OCI-LY1 (cell line): ENCODE data around the gene TNIP1.

Source experiments
- H2AFZ ChIP-seq: fragments of 200-600 bp; sonication (generic), shearing (Covaris generic); 2 replicates; pipeline ENCODE4 v1.6.0; 2014; ENCODE audit warnings: antibody characterized with exemption, mild to moderate bottlenecking, low read length
- H3F3A ChIP-seq: fragments of 200-600 bp; sonication (generic), shearing (Covaris generic); 2 replicates; pipeline ENCODE4 v1.6.0; 2014; ENCODE audit warnings: mild to moderate bottlenecking, antibody characterized with exemption, low read length, moderate library complexity; ENCODE audit not compliant: insufficient read depth
- H3K27ac ChIP-seq: fragments of 200-600 bp; sonication (generic); 2 replicates; pipeline ENCODE4 v1.5.1; 2014; ENCODE audit warnings: low read length, mixed run types, mild to moderate bottlenecking, low read depth; ENCODE audit not compliant: poor library complexity, severe bottlenecking
- H3K27me3 ChIP-seq: fragments of 200-600 bp; sonication (generic); 2 replicates; pipeline ENCODE4 v1.6.0; 2014; ENCODE audit warnings: antibody characterized with exemption, mild to moderate bottlenecking, low read length, moderate library complexity; ENCODE audit not compliant: insufficient read depth
- H3K36me3 ChIP-seq: fragments of 200-600 bp; sonication (generic); 2 replicates; pipeline ENCODE4 v1.6.1; 2014; ENCODE audit warnings: mild to moderate bottlenecking, antibody characterized with exemption, low read length, moderate library complexity, mixed read lengths; ENCODE audit not compliant: insufficient read depth
- H3K4me1 ChIP-seq: fragments of 200-600 bp; sonication (generic); 2 replicates; pipeline ENCODE4 v1.5.1; 2014; ENCODE audit warnings: mild to moderate bottlenecking, low read length, moderate library complexity; ENCODE audit not compliant: insufficient read depth, severe bottlenecking
- H3K4me2 ChIP-seq: fragments of 200-600 bp; sonication (generic), shearing (Covaris generic); 2 replicates; pipeline ENCODE4 v1.6.1; 2014; ENCODE audit warnings: low read length
- H3K4me3 ChIP-seq: fragments of 200-600 bp; sonication (generic); 2 replicates; pipeline ENCODE4 v1.5.1; 2014; ENCODE audit warnings: low read length, low read depth, mild to moderate bottlenecking, mixed read lengths; ENCODE audit not compliant: poor library complexity, severe bottlenecking
- H3K79me2 ChIP-seq: fragments of 200-600 bp; shearing (Covaris generic); 2 replicates; pipeline ENCODE4 v1.6.1; 2016; ENCODE audit warnings: mixed run types, low read length, mixed read lengths; ENCODE audit not compliant: insufficient read depth
- H3K9ac ChIP-seq: fragments of 200-600 bp; sonication (generic), shearing (Covaris generic); 2 replicates; pipeline ENCODE4 v1.6.1; 2014; ENCODE audit warnings: mild to moderate bottlenecking, low read length, mixed read lengths
- H3K9me2 ChIP-seq: fragments of 200-600 bp; sonication (generic), shearing (Covaris generic); 2 replicates; pipeline ENCODE4 v1.6.1; 2014; ENCODE audit warnings: low read depth, mild to moderate bottlenecking, low read length, mixed read lengths
- H3K9me3 ChIP-seq: fragments of 200-600 bp; shearing (Covaris generic); 2 replicates; pipeline ENCODE4 v1.6.1; 2014; ENCODE audit warnings: low read length, mixed read lengths
- H4K20me1 ChIP-seq: fragments of 200-600 bp; sonication (generic), shearing (Covaris generic); 2 replicates; pipeline ENCODE4 v1.6.0; 2016; ENCODE audit warnings: mild to moderate bottlenecking, low read length; ENCODE audit not compliant: insufficient read depth
- CTCF ChIP-seq: fragments of 200-600 bp; sonication (generic), shearing (Covaris generic); IDR thresholded peaks from 2 replicates; pipeline ENCODE4 v1.5.1; 2017; ENCODE audit warnings: mild to moderate bottlenecking, antibody characterized with exemption, low read length, moderate library complexity, mixed read lengths
- EZH2 ChIP-seq: fragments of 200-600 bp; sonication (generic), shearing (Covaris generic); IDR thresholded peaks from 2 replicates; pipeline ENCODE4 v1.8.0; 2017; ENCODE audit warnings: borderline replicate concordance, mixed run types, mild to moderate bottlenecking, antibody characterized with exemption, low read length, moderate library complexity, mixed read lengths

The TNIP1 gene

GRCh38 chr5:151104795-151105194 lies 24.0 kb upstream of the TNIP1 start:
- no peak for TF ChIP-seq EZH2
- TF ChIP-seq CTCF, result no peak
- Histone ChIP-seq H3F3A (no peaks in the 10 kb centered on the region), H3K9me2 (no peaks in the 10 kb centered on the region), H3K9me3 (no peaks in the 10 kb centered on the region), H3K4me2 (no peak overlapping the region), H3K79me2 (no peaks in the 10 kb centered on the region), H3K27ac (no peak overlapping the region), H3K9ac (no peak overlapping the region), H3K4me3 (no peak overlapping the region), H3K36me3 (no peaks in the 10 kb centered on the region), H2AFZ (no peak overlapping the region), H3K27me3 (no peaks in the 10 kb centered on the region), H4K20me1 (no peaks in the 10 kb centered on the region), H3K4me1 (peaks cover 8% of the 10 kb centered on the region)

GRCh38 chr5:151101746-151102145 lies 20.9 kb upstream of the TNIP1 start:
- Histone ChIP-seq H3K4me3 (no peak overlapping the region), H2AFZ (no peak overlapping the region), H3K9ac (no peak overlapping the region), H3K36me3 (no peaks in the 10 kb centered on the region), H3K4me2 (no peak overlapping the region), H3K79me2 (no peaks in the 10 kb centered on the region), H3K27ac (no peak overlapping the region), H3K27me3 (no peaks in the 10 kb centered on the region), H3K9me2 (no peaks in the 10 kb centered on the region), H3F3A (no peaks in the 10 kb centered on the region), H3K9me3 (no peaks in the 10 kb centered on the region), H3K4me1 (peaks cover 32% of the 10 kb centered on the region), H4K20me1 (no peaks in the 10 kb centered on the region)
- TF ChIP-seq CTCF (no peak), EZH2 (no peak)

GRCh38 chr5:151101151-151101550 lies 20.3 kb upstream of the TNIP1 start:
- no peak overlapping the region for H3K4me3 ChIP-seq
- H3K79me2 ChIP-seq, result no peaks in the 10 kb centered on the region
- no peaks in the 10 kb centered on the region for H3K27me3 ChIP-seq
- H3K27ac ChIP-seq, result no peak overlapping the region
- no peak overlapping the region for H3K9ac ChIP-seq
- no peaks in the 10 kb centered on the region for H3K9me3 ChIP-seq
- no peaks in the 10 kb centered on the region for H4K20me1 ChIP-seq
- H3K9me2 ChIP-seq, result no peaks in the 10 kb centered on the region
- TF ChIP-seq CTCF, result no peak
- no peak for TF ChIP-seq EZH2
- H3F3A ChIP-seq, result no peaks in the 10 kb centered on the region
- H3K36me3 ChIP-seq, result no peaks in the 10 kb centered on the region
- H2AFZ ChIP-seq, result no peak overlapping the region
- H3K4me2 ChIP-seq, result no peak overlapping the region
- peaks cover 32% of the 10 kb centered on the region for H3K4me1 ChIP-seq
